Body of pancreas (tissue), 4 donors: ENCODE measurements around the gene USF2.

Experiments
- POLR2A ChIP-seq, 3 donors: fragments of 450-650 bp; IDR thresholded peaks; one replicate each; pipeline ENCODE4 v1.6.1; 2016; ENCODE audit warnings: antibody characterized with exemption in 3 of 3, mild to moderate bottlenecking in 2 of 3
- TF ChIP-seq, protein P1 (sequence below), 7 experiments: fragments of 450-650 bp in 4 of 7; fragments of 200-600 bp in 3 of 7; sonication (generic) in 3 of 7; IDR thresholded peaks; one replicate each; pipeline ENCODE4 v1.5.1; 2016 to 2019; ENCODE audit warnings: antibody characterized with exemption in 7 of 7

DNA sequence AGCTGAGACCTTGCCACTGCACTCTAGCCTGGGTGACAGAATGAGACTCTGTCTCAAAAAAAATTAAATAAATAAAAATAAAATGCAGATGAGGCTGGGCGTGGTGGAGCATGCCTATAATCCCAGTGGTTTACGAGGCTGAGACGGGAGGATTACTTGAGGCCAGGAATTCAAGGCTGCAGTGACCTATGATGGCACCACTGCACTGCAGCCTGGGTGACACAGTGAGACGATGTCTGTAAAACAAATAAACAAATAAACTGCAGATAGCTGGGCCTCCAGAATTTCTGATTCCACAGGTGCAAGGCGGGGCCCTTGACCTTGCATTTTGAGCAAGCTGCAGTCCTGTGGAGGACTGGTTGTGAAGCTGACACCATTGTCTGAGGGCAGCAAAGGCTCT lies 20.1 kb downstream of the USF2 start:
- TF ChIP-seq, protein P1, sequence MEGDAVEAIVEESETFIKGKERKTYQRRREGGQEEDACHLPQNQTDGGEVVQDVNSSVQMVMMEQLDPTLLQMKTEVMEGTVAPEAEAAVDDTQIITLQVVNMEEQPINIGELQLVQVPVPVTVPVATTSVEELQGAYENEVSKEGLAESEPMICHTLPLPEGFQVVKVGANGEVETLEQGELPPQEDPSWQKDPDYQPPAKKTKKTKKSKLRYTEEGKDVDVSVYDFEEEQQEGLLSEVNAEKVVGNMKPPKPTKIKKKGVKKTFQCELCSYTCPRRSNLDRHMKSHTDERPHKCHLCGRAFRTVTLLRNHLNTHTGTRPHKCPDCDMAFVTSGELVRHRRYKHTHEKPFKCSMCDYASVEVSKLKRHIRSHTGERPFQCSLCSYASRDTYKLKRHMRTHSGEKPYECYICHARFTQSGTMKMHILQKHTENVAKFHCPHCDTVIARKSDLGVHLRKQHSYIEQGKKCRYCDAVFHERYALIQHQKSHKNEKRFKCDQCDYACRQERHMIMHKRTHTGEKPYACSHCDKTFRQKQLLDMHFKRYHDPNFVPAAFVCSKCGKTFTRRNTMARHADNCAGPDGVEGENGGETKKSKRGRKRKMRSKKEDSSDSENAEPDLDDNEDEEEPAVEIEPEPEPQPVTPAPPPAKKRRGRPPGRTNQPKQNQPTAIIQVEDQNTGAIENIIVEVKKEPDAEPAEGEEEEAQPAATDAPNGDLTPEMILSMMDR (IDR thresholded peaks at IDR 0.05), result no peak
- TF ChIP-seq POLR2A (IDR thresholded peaks at IDR 0.05), result no peak
